Measurements from ENCODE around the gene PCAT7. TPM values are rescaled to one million over a fixed set of nuclear protein-coding genes. Genes with fewer than 3 reads are reported as not detected.

The PCAT7 gene
- total and polyA plus RNA-seq, 10 of the 15 experiments (the other 5 are each of a cell fraction or from before 2014, with no cell fraction given), result 0.04 TPM; not detected in 9

GRCh38 chr9:94619026-94619425 lies 64.1 kb downstream of the PCAT7 start:
- POLR2A ChIA-PET, result interaction anchor here (0.6 kb wide), 1 partner anchor 23 kb away, joined by 5 read pairs; no protein-coding TSS in a partner anchor

More at GRCh38 chr9:94619026-94619425, 64.1 kb downstream of the PCAT7 start:
- TF ChIP-seq ETV6 (conservative IDR thresholded peaks at IDR 0.05 in 1 of 2, IDR thresholded peaks at IDR 0.05 in 1 of 2; ENCODE audit: borderline replicate concordance in 1 of 2, low read depth in 1 of 2), result no peak
- TF ChIP-seq SREBF1 (IDR thresholded peaks at IDR 0.05; ENCODE audit: low read length), result no peak
- no peak for TF ChIP-seq CHD4 (IDR thresholded peaks at IDR 0.05)
- Histone ChIP-seq H3K4me1 (ENCODE audit: control insufficient read depth, insufficient read depth, low read length) (no peaks in the 10 kb centered on the region), H3K4me2 (ENCODE audit: control insufficient read depth, insufficient read depth) (no peak overlapping the region), H3K9me3 (replicated peaks; ENCODE audit: control insufficient read depth, insufficient read depth, low read length) (no peaks in the 10 kb centered on the region), H2AFZ (ENCODE audit: control insufficient read depth, low read depth, low read length) (no peak overlapping the region), H3K4me3 (no peak overlapping the region), H4K20me1 (ENCODE audit: control insufficient read depth, insufficient read depth) (no peaks in the 10 kb centered on the region), H3K36me3 (ENCODE audit: control insufficient read depth in 2 of 2, insufficient read depth in 2 of 2, low read length in 1 of 2) (no peaks in the 10 kb centered on the region), H3K27ac (ENCODE audit: control insufficient read depth, insufficient read depth) (no peak overlapping the region), H3K27me3 (replicated peaks in 1 of 2; ENCODE audit: control insufficient read depth in 2 of 2, insufficient read depth in 2 of 2, low read length in 1 of 2) (no peaks in the 10 kb centered on the region), H3K9ac (ENCODE audit: control insufficient read depth, insufficient read depth, low read length) (no peak overlapping the region), H3K79me2 (ENCODE audit: control insufficient read depth, insufficient read depth, low read length) (no peaks in the 10 kb centered on the region)
- no peak for ATAC-seq
- no TSS peak for BruUV-seq (replicated peaks)
- CTCF ChIA-PET, result interaction anchor here (1.1 kb wide), 1 partner anchor 19 kb away, joined by 3 read pairs; no protein-coding TSS in a partner anchor
- in situ Hi-C loops (cut with MboI), result no loop called here
- FAIRE-seq, result no peak
- RAD21 ChIA-PET (ENCODE audit: unreplicated experiment), result no interaction called here
- intact Hi-C loops (cut with micrococcal nuclease; ENCODE audit: unreplicated experiment), result no loop called here
- SMC1A ChIA-PET (ENCODE audit: uncharacterized antibody, unreplicated experiment), result no interaction called here
- 56% methylated on average over 4 of the region's 4 CpGs for WGBS (ENCODE audit: insufficient coverage, insufficient replicate concordance, low lambda C conversion rate, missing lambda C conversion rate)
- no peak for DNase-seq (ENCODE audit: low read depth, low spot score)

Small RNAs within 50 kb of the gene (small RNA-seq; reads per million reads assigned to genes)
- not detected for gene RNU6-669P

Other genes starting within 250 kb of the PCAT7 start
- gene NUTM2F, start 226.4 kb upstream of the PCAT7 start, total RNA-seq (2014; rRNA removed), result not detected in 2 replicates
- not detected in 2 replicates for gene NUTM2F, start 226.4 kb upstream of the PCAT7 start, total RNA-seq (2014; rRNA removed; fragmentation: Illumina TruSeq; extraction: Trizol)
- gene NUTM2F, start 226.4 kb upstream of the PCAT7 start, total RNA-seq (2021), result not detected in 2 replicates
- not detected in 2 replicates for gene NUTM2F, start 226.4 kb upstream of the PCAT7 start, polyA plus RNA-seq (2011; rRNA removed)
- not detected in 2 replicates for gene NUTM2F, start 226.4 kb upstream of the PCAT7 start, polyA plus RNA-seq (2014; fragmentation: Illumina TruSeq; extraction: Trizol)
- gene NUTM2F, start 226.4 kb upstream of the PCAT7 start, polyA plus RNA-seq (2014; fragmentation: Nextera tagmentation; extraction: Ambion mirVana), result not detected
- 0.05 TPM in 1 of 2 replicates, not detected in the other for gene NUTM2F, start 226.4 kb upstream of the PCAT7 start, polyA plus RNA-seq (2014; rRNA removed)
- not detected for gene NUTM2F, start 226.4 kb upstream of the PCAT7 start, polyA plus RNA-seq (2016; fragmentation: Nextera tagmentation; extraction: Ambion mirVana)
- 0.17 TPM in 1 of 2 replicates, not detected in the other for gene FBP2, start 38.7 kb downstream of the PCAT7 start, total RNA-seq (2014; rRNA removed)
- not detected in 2 replicates for gene FBP2, start 38.7 kb downstream of the PCAT7 start, total RNA-seq (2014; rRNA removed; fragmentation: Illumina TruSeq; extraction: Trizol)
- not detected in 2 replicates for gene FBP2, start 38.7 kb downstream of the PCAT7 start, total RNA-seq (2021)
- gene FBP2, start 38.7 kb downstream of the PCAT7 start, polyA plus RNA-seq (2011; rRNA removed), result 1.1 and 1.3 TPM in 2 replicates
- gene FBP2, start 38.7 kb downstream of the PCAT7 start, polyA plus RNA-seq (2014; fragmentation: Illumina TruSeq; extraction: Trizol), result not detected in 2 replicates
- gene FBP2, start 38.7 kb downstream of the PCAT7 start, polyA plus RNA-seq (2014; fragmentation: Nextera tagmentation; extraction: Ambion mirVana), result under 1 TPM in 1 of 2 experiments, not detected in 1; 0.07 TPM
- gene FBP2, start 38.7 kb downstream of the PCAT7 start, polyA plus RNA-seq (2014; rRNA removed), result 0.08 TPM in 1 of 2 replicates, not detected in the other
- not detected for gene FBP2, start 38.7 kb downstream of the PCAT7 start, polyA plus RNA-seq (2016; fragmentation: Nextera tagmentation; extraction: Ambion mirVana)
- gene FBP1, start 84.4 kb downstream of the PCAT7 start, total RNA-seq (2014; rRNA removed), result 0.11 TPM in 1 of 2 replicates, not detected in the other
- not detected in 2 replicates for gene FBP1, start 84.4 kb downstream of the PCAT7 start, total RNA-seq (2014; rRNA removed; fragmentation: Illumina TruSeq; extraction: Trizol)
- gene FBP1, start 84.4 kb downstream of the PCAT7 start, total RNA-seq (2021), result 0.38 TPM in 1 of 2 replicates, not detected in the other
- not detected in 2 replicates for gene FBP1, start 84.4 kb downstream of the PCAT7 start, polyA plus RNA-seq (2011; rRNA removed)
- gene FBP1, start 84.4 kb downstream of the PCAT7 start, polyA plus RNA-seq (2014; fragmentation: Illumina TruSeq; extraction: Trizol), result not detected in 2 replicates
- not detected for gene FBP1, start 84.4 kb downstream of the PCAT7 start, polyA plus RNA-seq (2014; fragmentation: Nextera tagmentation; extraction: Ambion mirVana)
- not detected in 2 replicates for gene FBP1, start 84.4 kb downstream of the PCAT7 start, polyA plus RNA-seq (2014; rRNA removed)
- gene FBP1, start 84.4 kb downstream of the PCAT7 start, polyA plus RNA-seq (2016; fragmentation: Nextera tagmentation; extraction: Ambion mirVana), result under 1 TPM in 1 of 2 experiments, not detected in 1; 0.15 TPM
- gene AOPEP, start 171.6 kb downstream of the PCAT7 start, total RNA-seq (2014; rRNA removed), result 12.1 and 12.5 TPM in 2 replicates
- 12.6 and 14.0 TPM in 2 replicates for gene AOPEP, start 171.6 kb downstream of the PCAT7 start, total RNA-seq (2014; rRNA removed; fragmentation: Illumina TruSeq; extraction: Trizol)
- gene AOPEP, start 171.6 kb downstream of the PCAT7 start, total RNA-seq (2021), result 14.4 and 16.9 TPM in 2 replicates
- gene AOPEP, start 171.6 kb downstream of the PCAT7 start, polyA plus RNA-seq (2011; rRNA removed), result 4.5 and 5.4 TPM in 2 replicates
- 6.5 and 7.1 TPM in 2 replicates for gene AOPEP, start 171.6 kb downstream of the PCAT7 start, polyA plus RNA-seq (2014; fragmentation: Illumina TruSeq; extraction: Trizol)
- gene AOPEP, start 171.6 kb downstream of the PCAT7 start, polyA plus RNA-seq (2014; fragmentation: Nextera tagmentation; extraction: Ambion mirVana), result 1 to 10 TPM; 2.3 to 5.1 TPM
- gene AOPEP, start 171.6 kb downstream of the PCAT7 start, polyA plus RNA-seq (2014; rRNA removed), result 10.4 and 10.9 TPM in 2 replicates
- 10 to 100 TPM in 1 of 2 experiments, 1 to 10 TPM in 1; 9.3 to 12.0 TPM for gene AOPEP, start 171.6 kb downstream of the PCAT7 start, polyA plus RNA-seq (2016; fragmentation: Nextera tagmentation; extraction: Ambion mirVana)

Data from GM12878 (cell line).